Psoas muscle (tissue), 8 donors: Measurements from ENCODE around the gene COL4A4. TPM values are rescaled to one million over a fixed set of nuclear protein-coding genes. Genes with fewer than 3 reads are reported as not detected.

Experiments used
- ATAC-seq, 4 donors: fragments of 200-7000 bp; cut with Tn5 transposase; one replicate each; pipeline ENCODE4 v1.9.1; 2020; ENCODE audit warnings: moderate library complexity in 3 of 4, mild to moderate bottlenecking in 2 of 4
- DNase-seq, 2 donors: peaks; one replicate each; pipeline ENCODE4 v3.0.0-alpha.2; 2020
- H3K27ac ChIP-seq: fragments of 200-600 bp; one replicate; pipeline ENCODE4 v1.8.0; 2022
- H3K27me3 ChIP-seq, 3 donors: fragments of 200-600 bp in 1 of 3; one replicate each; pipeline versions ENCODE4 v1.6.1 to v1.8.0; 2013 to 2022; ENCODE audit warnings: low read length in 2 of 3, mild to moderate bottlenecking in 2 of 3, moderate library complexity in 1 of 3; ENCODE audit not compliant: insufficient read depth in 3 of 3
- H3K36me3 ChIP-seq, 2 donors: fragments of 200-600 bp in 1 of 2; one replicate each; pipeline versions ENCODE4 v1.6.1 to v1.8.0; 2013 to 2022; ENCODE audit warnings: low read depth in 1 of 2, mild to moderate bottlenecking in 1 of 2, moderate library complexity in 1 of 2; ENCODE audit not compliant: insufficient read depth in 1 of 2
- H3K4me1 ChIP-seq: fragments of 200-600 bp; one replicate; pipeline ENCODE4 v1.8.0; 2022
- H3K4me3 ChIP-seq: fragments of 200-600 bp; one replicate; pipeline ENCODE4 v1.8.0; 2022; ENCODE audit warnings: mild to moderate bottlenecking
- H3K9me3 ChIP-seq: fragments of 200-600 bp; one replicate; pipeline ENCODE4 v1.8.0; 2022
- CTCF ChIP-seq: fragments of 200-600 bp; IDR thresholded peaks from one replicate; pipeline ENCODE4 v1.8.0; 2022; ENCODE audit warnings: antibody characterized with exemption
- WGBS, 3 donors: extraction: QIAGEN DNeasy Blood & Tissue Kit; methylation state at CpG; one replicate each; pipeline versions ENCODE4 v1.1.6 to v1.1.7; 2013; 5-methylcytosine and 5-hydroxymethylcytosine counted together
- intact Hi-C, 2 donors: fragments of 100-400 bp; cut with DNase I; formaldehyde crosslinking; loops; one replicate each; pipeline versions ENCODE4 v1.11.0 to v1.14.2; 2022
- polyA plus RNA-seq, 3 donors: library from polyadenylated mRNA; stranded (reverse); fragments of 200-250 nt; gene quantifications; one replicate each; pipeline ENCODE4 v1.2.3, GENCODE V29; 2013
- total RNA-seq, 4 donors: library from RNA; stranded (reverse); fragmentation: NEBNext Ultra II Directional in 2 of 4; extraction: Animal tissue kit (Norgen Biotek cat#: 25700) in 2 of 4; gene quantifications; one replicate each; pipeline versions ENCODE4 v1.2.1 to v1.2.4, GENCODE V29; 2021 to 2023
- donor health status: healthy with polysubstance abuse.
- donor health status: DM: no; HTN: no; CAD: no; lungs with moderate emphysema.
- donor health status: Bipolar disorder and iron deficiency.
- donor health status: healthy.
- donor health status: DM: yes; HTN: yes; CAD: no.
- donor health status: DM: no; HTN: no; CAD: no.
- donor health status: DM: no; HTN: no; CAD: no.
- donor health status: DM: yes; HTN: yes; CAD: no.

COL4A4 gene
- total and polyA plus RNA-seq, 7 donors: 1.7 to 16.0 (median 4.6) TPM

DNA sequence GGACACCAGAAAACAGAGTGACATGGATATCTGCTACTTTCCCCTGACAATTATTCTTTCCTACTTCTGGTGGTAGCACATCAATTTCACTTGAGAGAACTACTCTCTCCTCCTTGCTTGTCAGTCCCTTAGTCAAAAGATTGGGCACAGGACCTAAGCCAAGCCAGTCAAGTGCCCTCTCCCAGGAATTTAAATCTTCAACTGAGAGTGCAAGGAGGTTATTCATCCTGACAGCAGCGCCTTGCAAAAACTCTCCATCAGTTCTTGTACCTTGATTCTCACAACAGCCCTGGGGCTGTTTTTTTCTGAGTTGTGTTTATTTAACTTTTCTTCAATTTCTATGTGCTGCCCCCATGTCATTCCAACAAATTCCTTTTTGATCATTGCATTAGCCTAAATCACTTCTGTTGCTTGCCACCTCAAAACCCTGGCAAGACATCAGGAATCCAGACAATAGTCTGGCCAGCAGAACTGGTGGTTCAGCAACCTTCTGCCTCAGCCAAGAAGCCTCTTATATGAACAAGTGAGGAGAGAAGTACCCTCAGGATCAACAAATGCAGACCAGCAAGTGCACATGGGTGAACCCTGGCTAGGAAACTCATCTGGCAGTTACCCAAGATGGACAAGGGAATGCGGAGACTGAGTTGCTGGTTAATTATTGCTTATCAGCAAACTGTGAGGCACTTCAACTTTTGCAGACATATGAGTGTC, 19.8 kb upstream of the COL4A4 start:
- TF ChIP-seq CTCF: no peak
- no peak for DNase-seq
- intact Hi-C loops: loop anchor here in 1 of 2 donors (2.0 kb wide), 1 partner anchor 17 kb away; no protein-coding TSS in a partner anchor
- Histone ChIP-seq H3K27ac (peak overlapping the region; percentile 44), H3K9me3 (no peaks in the 10 kb centered on the region), H3K4me3 (no peak overlapping the region), H3K27me3 (no peaks in the 10 kb centered on the region), H3K36me3 (no peaks in the 10 kb centered on the region), H3K4me1 (peaks cover 47% of the 10 kb centered on the region)
- ATAC-seq: no peak
- 76 to 88% (median 80%) methylated on average over 2 of the region's 2 CpGs for WGBS, 3 donors

DNA sequence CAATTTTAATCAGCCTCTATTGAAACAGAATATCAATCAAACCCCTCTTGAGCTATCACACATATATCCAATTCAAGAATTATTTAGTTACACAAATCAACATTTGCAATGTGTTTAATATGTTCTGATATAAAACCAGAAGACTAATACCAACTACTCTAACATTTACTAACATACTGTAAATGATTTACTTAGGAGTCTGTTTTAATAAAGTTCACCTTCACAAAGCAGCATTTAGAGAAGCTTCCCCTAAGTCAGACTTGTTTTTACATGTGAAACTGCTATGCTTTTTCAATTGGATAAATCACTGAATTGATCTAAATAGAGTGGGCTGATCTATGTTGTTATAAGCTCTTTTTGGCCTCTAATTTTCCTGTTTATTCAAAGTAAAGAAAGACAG, 18.8 kb upstream of the COL4A4 start:
- ATAC-seq (no peak), DNase-seq (no peak)
- no peak overlapping the region for H3K4me3 ChIP-seq
- peak overlapping the region; percentile 44 for H3K27ac ChIP-seq
- peaks cover 43% of the 10 kb centered on the region for H3K4me1 ChIP-seq
- H3K27me3 ChIP-seq: no peaks in the 10 kb centered on the region
- H3K9me3 ChIP-seq: no peaks in the 10 kb centered on the region
- intact Hi-C loops: no loop called here
- no peak for TF ChIP-seq CTCF
- H3K36me3 ChIP-seq: no peaks in the 10 kb centered on the region

DNA sequence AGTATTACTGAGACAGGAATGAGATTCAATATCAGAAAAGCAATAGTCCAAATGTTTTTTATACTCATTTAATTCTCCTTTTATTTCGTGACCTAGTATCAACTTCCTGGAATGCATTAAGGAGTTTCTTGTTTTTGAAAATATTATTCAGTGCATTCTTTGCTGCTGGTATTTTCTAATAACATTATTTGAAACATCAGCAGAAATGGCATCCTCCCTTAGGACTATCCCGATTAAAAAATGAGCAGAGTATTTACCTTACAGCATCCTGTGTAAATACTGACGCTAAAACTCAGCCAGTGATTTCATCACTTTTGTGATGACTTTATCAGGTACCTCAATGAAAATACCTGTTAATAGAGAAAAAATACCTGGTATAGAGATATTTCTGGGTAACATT, 16.8 kb upstream of the COL4A4 start:
- WGBS, 3 donors: 38 to 70% (median 45%) methylated on average over 3 of the region's 3 CpGs

GRCh38 chr2:227179988-227180685, 16.1 kb upstream of the COL4A4 start:
- no peak for TF ChIP-seq CTCF
- peak overlapping the region; percentile 46 for H3K4me3 ChIP-seq
- 23 to 47% (median 23%) methylated on average over 11 of the region's 11 CpGs for WGBS, 3 donors
- H3K9me3 ChIP-seq: no peaks in the 10 kb centered on the region
- intact Hi-C loops: no loop called here
- no peaks in the 10 kb centered on the region for H3K27me3 ChIP-seq
- peaks cover 41% of the 10 kb centered on the region for H3K4me1 ChIP-seq
- DNase-seq (peak; percentile 37 to 87), ATAC-seq (peak; percentile 92 to 97 (median 96))
- H3K36me3 ChIP-seq: no peaks in the 10 kb centered on the region
- H3K27ac ChIP-seq: peak overlapping the region; percentile 83

More for the DNA sequence above, 16.8 kb upstream of the COL4A4 start:
- Histone ChIP-seq H3K4me3 (peak overlapping the region; percentile 5), H3K27ac (peak overlapping the region; percentile 83), H3K4me1 (peaks cover 42% of the 10 kb centered on the region), H3K9me3 (no peaks in the 10 kb centered on the region), H3K36me3 (no peaks in the 10 kb centered on the region), H3K27me3 (no peaks in the 10 kb centered on the region)
- DNase-seq (no peak), ATAC-seq (no peak)
- no peak for TF ChIP-seq CTCF
- intact Hi-C loops: no loop called here
